Natural killer cell (primary cell): ENCODE results near the gene IL1RAP. TPM values are rescaled to one million over a fixed set of nuclear protein-coding genes. Genes with fewer than 3 reads are reported as not detected.

Experiments
- ATAC-seq, 3 donors: fragments of 150-1000 bp in 2 of 3; fragments of 200-7000 bp in 1 of 3; cut with Tn5 transposase; 1 replicate in 1 of 3; 2 replicates in 2 of 3; pipeline ENCODE4 v1.10.0; 2021; ENCODE audit warnings: mild to moderate bottlenecking in 2 of 3, moderate library complexity in 2 of 3
- DNase-seq, 2 donors: peaks; one replicate each; pipeline versions ENCODE4 v3.0.0 to v3.0.0-alpha.2; 2013 to 2021; ENCODE audit warnings: mixed read lengths in 1 of 2
- H3K27ac ChIP-seq: one replicate; pipeline ENCODE4 v1.5.1; 2013; ENCODE audit warnings: mild to moderate bottlenecking, low read length
- H3K27me3 ChIP-seq: one replicate; pipeline ENCODE4 v1.6.1; 2013; ENCODE audit warnings: low read length; ENCODE audit not compliant: control insufficient read depth, insufficient read depth
- H3K36me3 ChIP-seq: one replicate; pipeline ENCODE4 v1.6.1; 2013; ENCODE audit warnings: low read length; ENCODE audit not compliant: control insufficient read depth, insufficient read depth
- H3K4me1 ChIP-seq: one replicate; pipeline ENCODE4 v1.6.1; 2013; ENCODE audit warnings: low read length; ENCODE audit not compliant: control insufficient read depth, insufficient read depth
- H3K4me3 ChIP-seq: one replicate; pipeline ENCODE4 v1.5.1; 2013; ENCODE audit warnings: low read length
- H3K9me3 ChIP-seq: one replicate; pipeline ENCODE4 v1.6.1; 2013; ENCODE audit warnings: low read length; ENCODE audit not compliant: control insufficient read depth, insufficient read depth
- H3K27ac Mint-ChIP-seq, 2 donors: one replicate each; pipeline ENCODE4 v1.8.0; 2022; ENCODE audit warnings: mild to moderate bottlenecking in 2 of 2, mixed read lengths in 2 of 2, moderate library complexity in 1 of 2
- H3K27me3 Mint-ChIP-seq, 2 donors: one replicate each; pipeline ENCODE4 v1.8.0; 2022; ENCODE audit warnings: low read depth in 2 of 2, mixed read lengths in 2 of 2
- H3K36me3 Mint-ChIP-seq: one replicate; pipeline ENCODE4 v1.8.0; 2022; ENCODE audit warnings: mixed read lengths
- H3K4me1 Mint-ChIP-seq, 2 donors: one replicate each; pipeline ENCODE4 v1.8.0; 2022; ENCODE audit warnings: mixed read lengths in 2 of 2
- H3K4me3 Mint-ChIP-seq: one replicate; pipeline ENCODE4 v1.8.0; 2022; ENCODE audit warnings: mild to moderate bottlenecking, moderate library complexity, mixed read lengths
- H3K9me3 Mint-ChIP-seq, 2 donors: one replicate each; pipeline ENCODE4 v1.8.0; 2022; ENCODE audit warnings: mixed read lengths in 2 of 2
- WGBS: methylation state at CpG from one replicate; pipeline ENCODE4 v1.1.7; 2013; ENCODE audit warnings: missing lambda C conversion rate; ENCODE audit not compliant: insufficient coverage; 5-methylcytosine and 5-hydroxymethylcytosine counted together
- intact Hi-C: fragments of 100-400 bp; cut with micrococcal nuclease; formaldehyde crosslinking; loops from one replicate; pipeline ENCODE4 v1.14.2; 2022
- total RNA-seq, 4 donors: library from RNA; stranded (reverse); fragments of 120-200 nt in 1 of 4; gene quantifications; one replicate each; pipeline versions ENCODE4 v1.2.3 to v1.2.4, GENCODE V29; 2013 to 2022
- TF ChIP-seq, protein P1 (sequence below): fragments of 200-600 bp; IDR thresholded peaks from one replicate; pipeline ENCODE4 v1.8.0; 2022; ENCODE audit warnings: antibody characterized with exemption

The IL1RAP gene
- total RNA-seq, 3 donors from 2014 or later (not counting 1 experiment from before 2014, with no cell fraction given) = 11.4 to 19.8 (median 15.1) TPM

DNA sequence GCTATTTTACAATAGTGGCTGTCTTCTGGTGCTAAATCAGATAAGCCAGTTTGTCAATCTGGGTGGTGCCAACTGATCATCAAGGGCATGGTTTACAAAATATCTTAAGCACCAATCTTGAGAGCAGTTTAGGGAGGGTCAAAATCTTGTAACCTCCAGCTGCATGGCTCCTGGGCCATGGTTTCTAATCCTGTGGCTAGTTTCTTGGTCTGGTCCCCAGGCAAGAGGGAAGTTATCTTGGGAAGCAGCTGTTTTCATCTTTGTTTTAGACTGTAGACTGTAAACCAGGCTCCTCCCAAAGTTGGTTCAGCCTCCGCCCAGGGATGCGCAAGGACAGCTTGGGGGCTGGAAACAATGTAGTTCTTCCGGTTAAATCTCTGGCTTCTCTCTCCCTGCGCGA lies 166.8 kb downstream of the IL1RAP start:
- no peak for ATAC-seq
- no peaks in the 10 kb centered on the region for H3K36me3 Mint-ChIP-seq
- TF ChIP-seq, protein P1, sequence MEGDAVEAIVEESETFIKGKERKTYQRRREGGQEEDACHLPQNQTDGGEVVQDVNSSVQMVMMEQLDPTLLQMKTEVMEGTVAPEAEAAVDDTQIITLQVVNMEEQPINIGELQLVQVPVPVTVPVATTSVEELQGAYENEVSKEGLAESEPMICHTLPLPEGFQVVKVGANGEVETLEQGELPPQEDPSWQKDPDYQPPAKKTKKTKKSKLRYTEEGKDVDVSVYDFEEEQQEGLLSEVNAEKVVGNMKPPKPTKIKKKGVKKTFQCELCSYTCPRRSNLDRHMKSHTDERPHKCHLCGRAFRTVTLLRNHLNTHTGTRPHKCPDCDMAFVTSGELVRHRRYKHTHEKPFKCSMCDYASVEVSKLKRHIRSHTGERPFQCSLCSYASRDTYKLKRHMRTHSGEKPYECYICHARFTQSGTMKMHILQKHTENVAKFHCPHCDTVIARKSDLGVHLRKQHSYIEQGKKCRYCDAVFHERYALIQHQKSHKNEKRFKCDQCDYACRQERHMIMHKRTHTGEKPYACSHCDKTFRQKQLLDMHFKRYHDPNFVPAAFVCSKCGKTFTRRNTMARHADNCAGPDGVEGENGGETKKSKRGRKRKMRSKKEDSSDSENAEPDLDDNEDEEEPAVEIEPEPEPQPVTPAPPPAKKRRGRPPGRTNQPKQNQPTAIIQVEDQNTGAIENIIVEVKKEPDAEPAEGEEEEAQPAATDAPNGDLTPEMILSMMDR = no peak

GRCh38 chr3:190684776-190685175 lies 170.9 kb downstream of the IL1RAP start:
- Mint-ChIP-seq H3K27me3 (no peaks in the 10 kb centered on the region), H3K36me3 (peaks cover 9% of the 10 kb centered on the region), H3K9me3 (peaks cover 9 to 11% of the 10 kb centered on the region in 2 donors), H3K4me1 (no peaks in the 10 kb centered on the region), H3K4me3 (no peak overlapping the region), H3K27ac (no peak overlapping the region)
- TF ChIP-seq, protein P1 = no peak
- H3K9me3 ChIP-seq = no peaks in the 10 kb centered on the region
- no peak for ATAC-seq
- WGBS = 89% methylated on average over 5 of the region's 7 CpGs
- no peaks in the 10 kb centered on the region for H3K27me3 ChIP-seq
- DNase-seq = no peak
- no peaks in the 10 kb centered on the region for H3K4me1 ChIP-seq
- intact Hi-C loops = no loop called here
- no peaks in the 10 kb centered on the region for H3K36me3 ChIP-seq
- no peak overlapping the region for H3K27ac ChIP-seq
- no peak overlapping the region for H3K4me3 ChIP-seq

More for the DNA sequence above, 166.8 kb downstream of the IL1RAP start:
- intact Hi-C loops = no loop called here
- Histone ChIP-seq H3K36me3 (no peaks in the 10 kb centered on the region), H3K4me3 (no peak overlapping the region), H3K27me3 (no peaks in the 10 kb centered on the region), H3K4me1 (no peaks in the 10 kb centered on the region), H3K9me3 (no peaks in the 10 kb centered on the region), H3K27ac (no peak overlapping the region)
- H3K9me3 Mint-ChIP-seq = peaks cover 8 to 9% of the 10 kb centered on the region in 2 donors
- H3K27ac Mint-ChIP-seq = no peak overlapping the region
- no peak overlapping the region for H3K4me3 Mint-ChIP-seq
- no peaks in the 10 kb centered on the region for H3K4me1 Mint-ChIP-seq
- DNase-seq = no peak
- 99% methylated on average over 5 of the region's 5 CpGs for WGBS
- no peaks in the 10 kb centered on the region for H3K27me3 Mint-ChIP-seq

DNA sequence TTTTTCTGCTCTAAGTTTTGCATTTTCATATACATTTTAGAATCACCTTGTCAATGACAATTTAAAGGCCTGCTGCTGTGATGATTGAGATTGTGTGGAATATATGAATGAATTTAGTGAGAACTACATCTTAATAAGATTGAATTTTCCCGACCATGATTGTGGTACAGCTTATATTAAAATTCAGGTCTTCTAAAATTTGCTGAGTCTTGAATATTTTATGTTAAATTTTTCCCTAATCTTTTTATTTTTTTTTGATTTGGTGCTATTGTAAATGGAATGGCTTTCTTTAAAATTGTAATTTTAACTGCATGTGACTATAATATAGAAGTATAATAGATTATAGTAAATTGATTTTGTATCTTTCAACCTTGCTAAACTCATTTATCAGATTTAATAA lies 172.1 kb downstream of the IL1RAP start:
- Histone ChIP-seq H3K4me1 (no peaks in the 10 kb centered on the region), H3K27me3 (no peaks in the 10 kb centered on the region), H3K9me3 (no peaks in the 10 kb centered on the region), H3K4me3 (no peak overlapping the region), H3K36me3 (no peaks in the 10 kb centered on the region), H3K27ac (no peak overlapping the region)
- no peak overlapping the region for H3K27ac Mint-ChIP-seq
- TF ChIP-seq, protein P1 = no peak
- H3K36me3 Mint-ChIP-seq = peaks cover 9% of the 10 kb centered on the region
- WGBS = 80% methylated on average over 1 of the region's 1 CpG
- ATAC-seq (no peak), DNase-seq (no peak)
- H3K4me1 Mint-ChIP-seq = no peaks in the 10 kb centered on the region
- H3K4me3 Mint-ChIP-seq = no peak overlapping the region
- intact Hi-C loops = no loop called here
- no peaks in the 10 kb centered on the region for H3K27me3 Mint-ChIP-seq
- H3K9me3 Mint-ChIP-seq = peaks cover 9 to 12% of the 10 kb centered on the region in 2 donors

- WGBS = 98% methylated on average over 6 of the region's 6 CpGs
- Mint-ChIP-seq H3K4me3 (no peak overlapping the region), H3K9me3 (peaks cover 9 to 12% of the 10 kb centered on the region in 2 donors), H3K36me3 (peaks cover 9% of the 10 kb centered on the region), H3K27ac (no peak overlapping the region), H3K27me3 (no peaks in the 10 kb centered on the region), H3K4me1 (no peaks in the 10 kb centered on the region)
- Histone ChIP-seq H3K4me1 (no peaks in the 10 kb centered on the region), H3K27ac (no peak overlapping the region), H3K4me3 (no peak overlapping the region), H3K27me3 (no peaks in the 10 kb centered on the region), H3K36me3 (no peaks in the 10 kb centered on the region), H3K9me3 (no peaks in the 10 kb centered on the region)
- intact Hi-C loops = loop anchor here (10.0 kb wide), 1 partner anchor 725 kb away; no protein-coding TSS in a partner anchor
- TF ChIP-seq, protein P1 = no peak
- no peak for ATAC-seq
- DNase-seq = no peak
These were observed 176.4 kb downstream of the IL1RAP start for GRCh38 chr3:190690246-190690645.
